Kidney (tissue), 14 donors: ENCODE results near the gene CENPE. TPM values are rescaled to one million over a fixed set of nuclear protein-coding genes. Genes with fewer than 3 reads are reported as not detected.

Experiments used
- DNase-seq, 5 donors: peaks; one replicate each; pipeline ENCODE4 v3.0.0-alpha.2; 2013 to 2020
- FAIRE-seq: peaks from 2 replicates; lab custom pipeline; 2012; peaks lifted over from hg19 to GRCh38; lab: Jason Lieb, UNC
- H3K27ac ChIP-seq, 2 donors: one replicate each; pipeline ENCODE4 v1.7.0; 2013; ENCODE audit warnings: low read depth in 2 of 2, low read length in 2 of 2, inconsistent platforms in 1 of 2
- H3K27me3 ChIP-seq: one replicate; pipeline ENCODE4 v1.7.1; 2013; ENCODE audit warnings: low read length, inconsistent platforms; ENCODE audit not compliant: control insufficient read depth, insufficient read depth
- H3K36me3 ChIP-seq, 3 donors: one replicate each; pipeline versions ENCODE4 v1.7.0 to v1.7.1; 2013; ENCODE audit warnings: low read length in 3 of 3, control low read depth in 1 of 3, inconsistent platforms in 1 of 3; ENCODE audit not compliant: insufficient read depth in 3 of 3, control insufficient read depth in 2 of 3
- H3K4me1 ChIP-seq, 3 donors: one replicate each; pipeline versions ENCODE4 v1.7.0 to v1.7.1; 2013; ENCODE audit warnings: low read length in 3 of 3, inconsistent platforms in 1 of 3, low read depth in 1 of 3; ENCODE audit not compliant: control insufficient read depth in 2 of 3, insufficient read depth in 2 of 3
- H3K4me3 ChIP-seq, 3 donors: one replicate each; pipeline versions ENCODE4 v1.7.0 to v1.8.1; 2013; ENCODE audit warnings: low read length in 3 of 3, control low read depth in 1 of 3, inconsistent platforms in 1 of 3
- H3K9ac ChIP-seq, 3 donors: one replicate each; pipeline versions ENCODE4 v1.7.0 to v1.7.1; 2013; ENCODE audit warnings: low read length in 3 of 3, control low read depth in 1 of 3, inconsistent platforms in 1 of 3
- H3K9me3 ChIP-seq, 3 donors: one replicate each; pipeline versions ENCODE4 v1.7.0 to v1.7.1; 2013; ENCODE audit warnings: low read length in 3 of 3, control low read depth in 1 of 3, inconsistent platforms in 1 of 3; ENCODE audit not compliant: control insufficient read depth in 2 of 3, insufficient read depth in 1 of 3
- intact Hi-C: fragments of 100-400 bp; cut with DNase I; formaldehyde crosslinking; loops from one replicate; pipeline ENCODE4 v1.11.1; 2022
- polyA plus RNA-seq: library from polyadenylated mRNA; stranded (reverse); fragments of 350-450 nt; fragmentation: Illumina TruSeq; extraction: RNeasy Lipid Tissue Mini Kit (QIAGEN cat#74804); gene quantifications from one replicate; pipeline ENCODE4 v1.2.3, GENCODE V29; 2014; ENCODE audit warnings: low read depth, low replicate concordance; ENCODE audit not compliant: insufficient read depth
- total RNA-seq: library from RNA; stranded (reverse); fragmentation: NEBNext Ultra II Directional; extraction: Animal tissue kit (Norgen Biotek cat#: 25700); gene quantifications from one replicate; pipeline ENCODE4 v1.2.1, GENCODE V29; 2021
- TF ChIP-seq, protein P1 (sequence below): IDR thresholded peaks from 3 replicates; pipeline ENCODE4 v1.5.1; 2012; ENCODE audit warnings: mild to moderate bottlenecking, moderate library complexity, borderline replicate concordance; ENCODE audit not compliant: insufficient read depth; ENCODE audit errors: extremely low read depth
- donor health status: control.
- donor health status: control.
- donor health status: control.
- donor health status: control.
- donor health status: control.
- donor health status: DM: yes; HTN: yes; CAD: no.
- donor health status: Normal renal cell carcinoma (clear cell type).

The CENPE gene
- total and polyA plus RNA-seq, 2 donors from 2014 or later = 0.32 to 2.5 TPM

- Histone ChIP-seq H3K36me3 (no peaks in the 10 kb centered on the region), H3K4me1 (no peaks in the 10 kb centered on the region), H3K27me3 (no peaks in the 10 kb centered on the region), H3K27ac (no peak overlapping the region), H3K4me3 (no peak overlapping the region), H3K9me3 (no peaks in the 10 kb centered on the region), H3K9ac (no peak overlapping the region)
- TF ChIP-seq, protein P1, sequence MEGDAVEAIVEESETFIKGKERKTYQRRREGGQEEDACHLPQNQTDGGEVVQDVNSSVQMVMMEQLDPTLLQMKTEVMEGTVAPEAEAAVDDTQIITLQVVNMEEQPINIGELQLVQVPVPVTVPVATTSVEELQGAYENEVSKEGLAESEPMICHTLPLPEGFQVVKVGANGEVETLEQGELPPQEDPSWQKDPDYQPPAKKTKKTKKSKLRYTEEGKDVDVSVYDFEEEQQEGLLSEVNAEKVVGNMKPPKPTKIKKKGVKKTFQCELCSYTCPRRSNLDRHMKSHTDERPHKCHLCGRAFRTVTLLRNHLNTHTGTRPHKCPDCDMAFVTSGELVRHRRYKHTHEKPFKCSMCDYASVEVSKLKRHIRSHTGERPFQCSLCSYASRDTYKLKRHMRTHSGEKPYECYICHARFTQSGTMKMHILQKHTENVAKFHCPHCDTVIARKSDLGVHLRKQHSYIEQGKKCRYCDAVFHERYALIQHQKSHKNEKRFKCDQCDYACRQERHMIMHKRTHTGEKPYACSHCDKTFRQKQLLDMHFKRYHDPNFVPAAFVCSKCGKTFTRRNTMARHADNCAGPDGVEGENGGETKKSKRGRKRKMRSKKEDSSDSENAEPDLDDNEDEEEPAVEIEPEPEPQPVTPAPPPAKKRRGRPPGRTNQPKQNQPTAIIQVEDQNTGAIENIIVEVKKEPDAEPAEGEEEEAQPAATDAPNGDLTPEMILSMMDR = no peak
- DNase-seq = no peak
- intact Hi-C loops = no loop called here
- FAIRE-seq = no peak
These were observed 80.0 kb downstream of the CENPE start for GRCh38 chr4:103118166-103118565.

- no peak overlapping the region for H3K27ac ChIP-seq
- FAIRE-seq (no peak), DNase-seq (no peak)
- H3K9me3 ChIP-seq = no peaks in the 10 kb centered on the region
- intact Hi-C loops = no loop called here
- TF ChIP-seq, protein P1 = no peak
- H3K4me3 ChIP-seq = no peak overlapping the region
- H3K27me3 ChIP-seq = no peaks in the 10 kb centered on the region
- no peak overlapping the region for H3K9ac ChIP-seq
- no peaks in the 10 kb centered on the region for H3K4me1 ChIP-seq
- no peaks in the 10 kb centered on the region for H3K36me3 ChIP-seq
These were observed 86.5 kb downstream of the CENPE start for GRCh38 chr4:103111598-103111997.

- TF ChIP-seq, protein P1 = no peak
- Histone ChIP-seq H3K4me1 (no peaks in the 10 kb centered on the region), H3K36me3 (no peaks in the 10 kb centered on the region), H3K4me3 (no peak overlapping the region), H3K27me3 (no peaks in the 10 kb centered on the region), H3K9me3 (no peaks in the 10 kb centered on the region), H3K27ac (no peak overlapping the region), H3K9ac (no peak overlapping the region)
- FAIRE-seq (no peak), DNase-seq (no peak)
- intact Hi-C loops = no loop called here
These were observed 89.6 kb downstream of the CENPE start for GRCh38 chr4:103108542-103108941.

DNA sequence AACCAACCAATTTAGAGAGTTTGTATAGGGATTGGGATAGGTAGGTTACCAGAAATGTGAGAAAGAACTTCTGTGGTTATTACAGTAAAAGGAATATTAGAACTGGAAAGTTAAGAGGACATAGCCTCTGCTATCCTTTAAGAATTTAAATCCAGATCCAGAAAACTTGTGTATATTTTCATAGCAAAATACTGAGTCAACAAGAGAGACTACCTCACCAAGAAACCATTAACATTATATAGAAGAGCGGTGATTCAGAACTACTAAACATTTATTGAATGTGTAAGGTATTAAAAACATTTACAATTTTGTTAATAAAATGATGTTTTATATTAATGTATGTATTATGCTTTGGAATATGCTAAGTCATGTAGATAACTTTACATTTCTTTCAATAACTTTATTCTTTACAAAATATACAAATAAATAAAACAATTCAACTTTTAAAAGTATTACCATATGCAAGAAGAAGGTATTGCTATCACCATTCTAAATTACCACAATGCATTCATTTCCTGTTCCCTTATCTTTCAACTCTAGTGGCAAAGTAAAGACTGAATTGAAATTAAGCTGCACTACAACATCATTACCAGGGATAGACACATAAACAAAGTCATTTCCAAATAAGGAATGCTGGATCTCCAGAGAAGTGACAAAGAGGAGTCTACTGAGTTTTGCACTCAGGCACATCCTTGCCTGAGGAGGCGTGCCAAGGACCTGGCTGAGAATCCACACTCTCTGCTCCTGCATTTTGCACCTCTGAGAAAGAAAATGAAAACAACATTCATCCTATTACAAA lies 92.4 kb downstream of the CENPE start:
- H3K4me1 ChIP-seq = no peaks in the 10 kb centered on the region
- no peak overlapping the region for H3K4me3 ChIP-seq
- H3K27me3 ChIP-seq = no peaks in the 10 kb centered on the region
- H3K36me3 ChIP-seq = no peaks in the 10 kb centered on the region
- no peak for DNase-seq
- no peak overlapping the region for H3K9ac ChIP-seq
- FAIRE-seq = no peak
- H3K27ac ChIP-seq = no peak overlapping the region
- TF ChIP-seq, protein P1 = no peak
- intact Hi-C loops = no loop called here
- no peaks in the 10 kb centered on the region for H3K9me3 ChIP-seq
